Mesodermal cell (in vitro differentiated cells): ENCODE results near the gene SLC1A4.
"Not testable (repeated sequence)": the region's sequence is repeated elsewhere in the genome, so short reads cannot be mapped to it uniquely, and the experiment has no call there.

ENCODE experiments used
- H3K27ac ChIP-seq: 2 replicates; pipeline ENCODE4 v1.7.0; 2013; ENCODE audit warnings: mild to moderate bottlenecking, low read depth, low read length, moderate library complexity; ENCODE audit not compliant: severe bottlenecking
- H3K36me3 ChIP-seq: 2 replicates; pipeline ENCODE4 v1.7.1; 2013; ENCODE audit warnings: mild to moderate bottlenecking, low read length, moderate library complexity; ENCODE audit not compliant: control insufficient read depth, insufficient read depth
- H3K4me1 ChIP-seq: one replicate; pipeline ENCODE4 v1.7.1; 2013; ENCODE audit warnings: mild to moderate bottlenecking, low read length; ENCODE audit not compliant: insufficient read depth, control insufficient read depth, poor library complexity, severe bottlenecking
- H3K4me3 ChIP-seq: 2 replicates; pipeline ENCODE4 v1.7.0; 2013; ENCODE audit warnings: low read length, control low read depth, mild to moderate bottlenecking; ENCODE audit not compliant: insufficient read depth, poor library complexity, severe bottlenecking; ENCODE audit errors: extremely low read depth
- H3K9me3 ChIP-seq: 2 replicates; pipeline ENCODE4 v1.7.1; 2013; ENCODE audit warnings: mild to moderate bottlenecking, low read length, moderate library complexity; ENCODE audit not compliant: control insufficient read depth
- WGBS, 2 experiments: methylation state at CpG; one replicate each; pipeline ENCODE4 v1.1.5; 2013; ENCODE audit warnings: missing lambda C conversion rate in 2 of 2; ENCODE audit not compliant: insufficient coverage in 2 of 2; 5-methylcytosine and 5-hydroxymethylcytosine counted together

The SLC1A4 gene

DNA sequence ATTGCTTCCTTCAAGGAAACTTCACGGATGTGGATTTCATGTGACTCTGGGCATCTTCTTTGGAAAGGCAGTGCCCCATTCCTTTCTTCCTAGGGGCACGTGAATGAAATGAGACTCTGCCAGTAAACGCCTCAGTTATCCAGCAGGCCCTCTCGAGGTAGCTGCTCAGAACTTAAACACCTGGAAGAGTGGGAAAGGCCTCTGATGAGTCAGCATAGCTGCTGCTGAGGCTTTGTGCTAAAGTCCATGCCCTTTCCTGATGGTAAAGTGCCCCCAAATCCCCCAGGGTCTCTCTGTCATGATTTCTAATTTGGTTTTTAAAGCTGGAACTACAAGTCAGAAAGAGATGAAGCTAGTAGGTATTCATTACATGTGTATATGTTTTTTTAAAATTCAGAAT lies 3.8 kb downstream of the SLC1A4 start:
- Histone ChIP-seq H3K4me3 (no peak overlapping the region), H3K4me1 (no peaks in the 10 kb centered on the region), H3K9me3 (no peaks in the 10 kb centered on the region), H3K36me3 (peaks cover 3% of the 10 kb centered on the region), H3K27ac (no peak overlapping the region)
- 84 to 94% methylated on average over 4 of the region's 4 CpGs for WGBS, 2 experiments

DNA sequence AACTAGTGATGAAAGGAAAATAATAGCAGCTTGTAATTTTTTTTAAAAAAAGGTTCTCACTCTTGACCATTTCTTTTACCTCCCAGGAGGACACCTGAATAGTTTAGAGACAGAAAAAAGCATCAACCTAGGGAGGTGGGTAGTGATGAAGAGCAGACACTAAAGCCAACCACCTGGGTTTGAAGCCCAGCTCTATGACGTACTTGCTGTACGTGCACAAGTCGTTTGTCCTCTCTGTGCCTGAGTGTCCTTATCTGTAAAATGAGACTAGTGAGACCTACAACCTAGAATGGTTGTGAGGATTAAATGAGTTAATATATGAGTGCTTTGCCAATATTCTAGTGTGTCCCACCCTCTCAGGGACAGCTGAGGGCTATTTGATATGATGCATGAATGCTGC lies 5.8 kb downstream of the SLC1A4 start:
- no peaks in the 10 kb centered on the region for H3K9me3 ChIP-seq
- peaks cover 18% of the 10 kb centered on the region for H3K4me1 ChIP-seq
- H3K36me3 ChIP-seq, result peaks cover 3% of the 10 kb centered on the region
- 92 to 95% methylated on average over 3 of the region's 3 CpGs for WGBS, 2 experiments
- H3K4me3 ChIP-seq, result no peak overlapping the region
- no peak overlapping the region for H3K27ac ChIP-seq

DNA sequence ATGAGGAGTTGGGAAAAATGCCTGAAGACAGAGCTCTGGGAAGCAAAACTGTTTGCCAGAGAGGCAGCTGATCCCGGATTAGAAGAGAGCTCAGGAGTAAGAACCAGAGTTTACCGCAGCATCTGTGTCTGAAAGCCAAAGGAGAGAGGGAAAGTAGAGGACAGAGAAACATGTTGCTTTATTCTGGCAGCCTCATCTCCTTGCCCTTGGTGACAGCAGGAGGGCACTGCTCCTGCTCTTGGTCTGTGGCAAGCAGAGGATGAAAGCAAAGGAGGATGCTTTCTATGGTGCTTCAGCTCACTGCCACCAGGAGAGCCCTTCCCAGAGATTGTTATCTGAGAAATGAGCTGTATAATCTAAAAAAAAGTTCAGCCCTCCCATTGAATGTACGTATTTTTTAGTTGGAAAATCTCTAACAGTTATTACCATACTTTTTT lies 7.7 kb downstream of the SLC1A4 start:
- Histone ChIP-seq H3K9me3 (no peaks in the 10 kb centered on the region), H3K4me3 (no peak overlapping the region), H3K4me1 (peaks cover 19% of the 10 kb centered on the region), H3K27ac (no peak overlapping the region), H3K36me3 (peaks cover 8% of the 10 kb centered on the region)
- 86 to 95% methylated on average over 2 of the region's 3 CpGs for WGBS, 2 experiments

DNA sequence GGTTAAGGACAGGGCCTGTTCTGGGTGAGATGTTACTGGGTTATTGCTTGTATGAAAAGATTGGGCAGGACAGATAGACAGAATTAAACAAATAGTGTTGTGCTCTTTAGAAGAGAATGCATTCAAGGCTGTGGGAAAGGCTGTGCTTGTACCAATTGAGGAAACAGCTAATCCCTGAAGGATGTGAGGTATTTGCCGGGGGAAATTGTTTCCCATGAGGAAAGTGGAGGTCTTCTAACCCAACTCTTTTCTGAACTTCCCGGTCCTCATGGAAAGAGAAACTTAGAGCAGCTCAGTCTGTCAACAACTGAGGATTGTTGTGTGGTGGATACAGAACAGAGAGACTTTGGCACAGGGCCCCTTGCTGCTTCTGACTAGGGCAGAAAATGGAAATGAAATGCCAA lies 9.5 kb downstream of the SLC1A4 start:
- H3K27ac ChIP-seq, result peak overlapping the region; percentile 36
- no peak overlapping the region for H3K4me3 ChIP-seq
- H3K4me1 ChIP-seq, result peaks cover 19% of the 10 kb centered on the region
- H3K9me3 ChIP-seq, result no peaks in the 10 kb centered on the region
- 86% methylated on average over 2 of the region's 2 CpGs; no CpG with 5 or more reads in 1 of the 2 experiments for WGBS, 2 experiments
- H3K36me3 ChIP-seq, result peaks cover 6% of the 10 kb centered on the region

DNA sequence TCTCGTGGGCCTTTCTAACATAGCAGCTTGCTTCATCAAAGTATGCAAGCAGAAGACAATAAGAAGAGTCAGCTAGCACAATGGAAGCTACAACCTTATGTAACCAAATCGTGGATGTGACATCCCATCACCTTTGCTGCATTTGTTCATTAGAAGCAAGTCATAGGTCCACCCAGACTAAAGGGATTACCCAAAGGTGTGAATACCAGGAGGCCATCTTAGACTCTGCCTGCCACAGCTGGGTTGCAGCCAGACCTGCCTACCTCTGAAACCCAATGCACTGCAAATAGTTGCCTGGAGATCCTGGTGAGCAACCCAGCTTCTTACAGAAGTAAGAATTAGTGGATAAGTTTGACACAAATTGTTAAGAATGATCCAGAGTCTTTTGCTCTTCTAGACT lies 10.6 kb downstream of the SLC1A4 start:
- H3K9me3 ChIP-seq, result no peaks in the 10 kb centered on the region
- H3K4me3 ChIP-seq, result no peak overlapping the region
- WGBS, 2 experiments, result 75 to 83% methylated on average over 2 of the region's 2 CpGs
- H3K27ac ChIP-seq, result no peak overlapping the region
- peaks cover 19% of the 10 kb centered on the region for H3K4me1 ChIP-seq
- H3K36me3 ChIP-seq, result peaks cover 6% of the 10 kb centered on the region

DNA sequence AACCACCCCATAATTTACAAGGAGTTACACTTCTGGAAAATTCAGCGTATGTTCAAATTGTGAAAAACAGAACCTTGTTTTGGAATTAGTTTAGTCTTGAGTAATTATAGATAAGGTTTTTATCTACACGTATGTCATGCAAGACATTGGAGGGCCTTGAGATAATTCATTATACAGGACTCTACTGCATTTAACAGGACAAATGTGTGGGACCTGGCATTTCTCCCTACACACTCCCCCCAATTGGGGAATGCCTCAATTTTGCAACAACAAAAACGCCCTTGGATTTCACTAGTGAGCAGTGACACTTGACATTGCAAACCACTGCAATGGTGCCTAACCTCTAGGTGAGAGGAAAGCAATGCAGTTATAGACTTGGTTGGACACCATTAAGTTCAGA lies 11.4 kb downstream of the SLC1A4 start:
- Histone ChIP-seq H3K4me3 (no peak overlapping the region), H3K36me3 (peaks cover 11% of the 10 kb centered on the region), H3K27ac (no peak overlapping the region), H3K9me3 (no peaks in the 10 kb centered on the region), H3K4me1 (peaks cover 19% of the 10 kb centered on the region)
- WGBS, 2 experiments, result 83% methylated on average over 1 of the region's 3 CpGs; no CpG with 5 or more reads in 1 of the 2 experiments

DNA sequence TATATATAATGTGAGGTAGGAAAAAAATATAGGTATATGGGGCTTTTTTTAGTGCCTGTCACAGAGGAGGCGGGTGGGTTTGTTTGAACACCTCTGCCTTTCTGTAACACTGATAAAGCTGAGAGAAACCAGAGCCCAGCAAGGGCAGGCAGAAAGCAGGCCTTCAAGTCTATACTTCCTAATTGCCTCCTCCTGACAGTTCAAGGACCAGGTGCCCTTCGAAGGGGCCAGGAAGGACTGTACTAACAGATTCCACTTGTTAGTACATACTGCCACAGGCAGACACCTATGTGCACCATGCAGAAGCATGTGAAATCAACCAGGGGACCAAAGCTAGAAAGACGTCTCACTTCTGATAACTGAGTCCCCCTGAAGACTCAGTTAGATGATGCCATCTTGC lies 13.8 kb downstream of the SLC1A4 start:
- Histone ChIP-seq H3K4me1 (peaks cover 19% of the 10 kb centered on the region), H3K36me3 (peaks cover 11% of the 10 kb centered on the region), H3K4me3 (no peak overlapping the region), H3K9me3 (no peaks in the 10 kb centered on the region), H3K27ac (no peak overlapping the region)
- 72 to 100% methylated on average over 2 to 3 of the region's 3 CpGs for WGBS, 2 experiments

DNA sequence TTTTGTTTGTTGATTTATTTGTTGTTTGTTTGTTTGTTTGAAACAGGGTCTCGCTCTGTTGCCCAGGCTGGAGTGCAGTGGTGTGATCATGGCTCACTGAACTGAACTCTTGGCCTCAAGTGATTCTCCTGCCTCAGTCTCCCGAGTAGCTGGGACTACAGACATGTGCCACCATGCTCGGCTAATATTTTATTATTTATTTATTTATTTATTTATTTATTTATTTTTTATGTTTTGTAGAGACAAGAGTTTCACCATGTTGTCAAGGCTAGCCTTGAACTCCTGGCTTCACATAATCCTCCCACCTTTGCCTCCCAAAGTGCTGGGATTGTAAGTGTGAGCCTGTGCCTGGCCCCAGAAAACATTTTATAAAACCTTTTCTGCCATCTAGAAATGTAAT lies 15.0 kb downstream of the SLC1A4 start:
- WGBS, 2 experiments, result 82 to 100% methylated on average over 1 of the region's 3 CpGs
- H3K9me3 ChIP-seq, H3K27ac ChIP-seq, H3K4me3 ChIP-seq, H3K4me1 ChIP-seq: not testable (repeated sequence)
- H3K36me3 ChIP-seq, result peaks cover 11% of the 10 kb centered on the region

DNA sequence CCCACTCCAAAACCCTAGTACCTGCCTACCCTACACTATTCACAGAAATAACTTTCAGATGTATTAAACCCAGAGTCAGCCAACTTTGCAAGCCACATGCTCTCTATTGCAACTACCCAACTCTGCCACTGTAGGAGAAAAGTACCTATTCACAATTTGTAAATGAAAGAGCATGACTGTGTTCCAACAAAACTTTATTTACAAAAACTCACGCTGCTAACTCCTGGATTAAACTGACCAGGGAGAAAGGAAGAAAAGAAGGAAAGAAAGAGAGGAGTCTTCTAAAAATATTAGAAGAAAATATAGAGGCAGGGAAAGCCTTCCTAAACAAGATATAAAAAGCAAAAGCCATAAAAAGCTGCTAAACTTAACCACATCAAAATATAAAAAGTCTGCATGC lies 24.6 kb downstream of the SLC1A4 start:
- no peak overlapping the region for H3K4me3 ChIP-seq
- peaks cover 23% of the 10 kb centered on the region for H3K36me3 ChIP-seq
- no peaks in the 10 kb centered on the region for H3K4me1 ChIP-seq
- H3K9me3 ChIP-seq, result no peaks in the 10 kb centered on the region
- WGBS, 2 experiments, result no CpG with 5 or more reads among the region's 1 CpG
- H3K27ac ChIP-seq, result no peak overlapping the region

DNA sequence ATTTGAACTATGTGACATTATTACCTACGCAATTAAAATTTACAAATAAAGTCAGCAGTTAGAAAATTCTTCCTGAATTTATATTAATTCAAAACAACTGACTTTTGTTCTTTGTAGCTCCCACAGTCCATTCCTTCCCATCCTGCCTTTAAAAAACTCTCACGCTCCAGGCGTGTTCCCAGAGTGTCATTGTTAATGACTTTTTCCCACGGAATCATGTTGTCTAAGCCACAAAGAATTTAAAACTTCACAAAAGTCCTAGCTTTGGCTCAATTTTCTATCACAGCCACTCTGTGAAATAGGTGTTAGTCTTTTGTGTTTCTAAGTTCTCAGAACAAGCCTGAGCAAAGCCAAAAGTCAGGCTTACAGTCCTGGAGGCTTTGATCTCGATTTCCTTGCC lies 26.5 kb downstream of the SLC1A4 start:
- Histone ChIP-seq H3K4me1 (no peaks in the 10 kb centered on the region), H3K27ac (no peak overlapping the region), H3K4me3 (no peak overlapping the region), H3K36me3 (peaks cover 30% of the 10 kb centered on the region), H3K9me3 (no peaks in the 10 kb centered on the region)
- 86 to 89% methylated on average over 3 of the region's 5 CpGs for WGBS, 2 experiments

DNA sequence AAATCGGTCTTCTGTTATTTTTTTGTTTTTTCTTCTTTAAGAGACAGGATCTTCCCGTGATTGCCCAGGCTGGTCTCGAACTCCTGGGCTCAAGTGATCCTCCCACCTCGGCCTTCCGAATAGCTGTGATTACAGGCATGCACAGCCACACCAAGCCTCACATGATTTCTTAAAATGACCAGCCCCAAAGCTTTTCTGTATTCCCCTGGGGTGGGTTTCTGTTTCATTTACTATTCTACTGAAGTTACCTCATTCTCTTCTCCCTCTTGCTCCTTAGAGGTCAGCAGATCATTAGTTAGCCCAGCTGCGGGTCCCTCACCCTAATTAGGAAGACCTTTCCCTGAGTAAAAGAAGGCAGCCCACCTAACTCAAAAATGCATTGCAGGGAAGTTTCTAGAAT lies 27.6 kb downstream of the SLC1A4 start:
- Histone ChIP-seq H3K9me3 (no peaks in the 10 kb centered on the region), H3K36me3 (peaks cover 31% of the 10 kb centered on the region), H3K4me3 (no peak overlapping the region), H3K4me1 (no peaks in the 10 kb centered on the region), H3K27ac (no peak overlapping the region)
- WGBS, 2 experiments, result 92 to 95% methylated on average over 6 of the region's 6 CpGs
